Measurements from ENCODE around the gene SNAPC2. TPM values are rescaled to one million over a fixed set of nuclear protein-coding genes. Genes with fewer than 3 reads are reported as not detected.

The SNAPC2 gene
- total and polyA plus RNA-seq, 12 donors, result 5.7 to 26.1 (median 9.5) TPM

DNA sequence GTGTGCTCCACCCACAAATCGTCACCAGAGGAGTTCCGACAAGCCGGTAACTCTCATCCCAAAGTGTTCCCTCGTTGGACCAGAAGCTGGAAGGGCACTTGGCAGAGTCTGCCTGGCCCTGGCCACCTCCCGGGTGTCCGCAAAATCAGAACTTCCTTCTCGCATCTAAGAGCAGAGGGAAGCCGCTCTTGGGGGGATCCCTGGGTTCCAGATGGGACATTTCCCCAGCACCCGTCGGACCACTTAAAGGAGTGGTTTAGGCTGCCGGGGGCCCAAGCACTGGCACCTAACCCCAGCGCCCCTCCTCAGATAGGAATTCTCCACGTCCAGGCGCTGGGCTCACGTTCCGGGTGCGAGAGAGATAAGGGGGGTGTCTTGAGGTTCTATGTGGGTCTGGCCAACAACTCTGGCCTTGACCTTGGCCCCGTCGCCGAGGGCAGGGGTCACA is 17.3 kb upstream of the SNAPC2 start:
- Histone ChIP-seq H3K36me3 (peaks cover 0 to 20% (median 0%) of the 10 kb centered on the region in 9 donors), H3K27me3 (peaks cover 0 to 5% (median 0%) of the 10 kb centered on the region in 7 donors), H3K9me3 (no peaks in the 10 kb centered on the region), H3K4me1 (peaks cover 14 to 47% (median 32%) of the 10 kb centered on the region in 9 donors), H3K27ac (peak overlapping the region in 9 of 10 donors; percentile 72 to 92 (median 78)), H3K4me3 (peak overlapping the region; percentile 27 to 96 (median 72))
- 11 to 20% methylated on average over 20 of the region's 20 CpGs for WGBS, 2 donors
- ATAC-seq (no peak), DNase-seq (no peak)
- TF ChIP-seq, protein P1, sequence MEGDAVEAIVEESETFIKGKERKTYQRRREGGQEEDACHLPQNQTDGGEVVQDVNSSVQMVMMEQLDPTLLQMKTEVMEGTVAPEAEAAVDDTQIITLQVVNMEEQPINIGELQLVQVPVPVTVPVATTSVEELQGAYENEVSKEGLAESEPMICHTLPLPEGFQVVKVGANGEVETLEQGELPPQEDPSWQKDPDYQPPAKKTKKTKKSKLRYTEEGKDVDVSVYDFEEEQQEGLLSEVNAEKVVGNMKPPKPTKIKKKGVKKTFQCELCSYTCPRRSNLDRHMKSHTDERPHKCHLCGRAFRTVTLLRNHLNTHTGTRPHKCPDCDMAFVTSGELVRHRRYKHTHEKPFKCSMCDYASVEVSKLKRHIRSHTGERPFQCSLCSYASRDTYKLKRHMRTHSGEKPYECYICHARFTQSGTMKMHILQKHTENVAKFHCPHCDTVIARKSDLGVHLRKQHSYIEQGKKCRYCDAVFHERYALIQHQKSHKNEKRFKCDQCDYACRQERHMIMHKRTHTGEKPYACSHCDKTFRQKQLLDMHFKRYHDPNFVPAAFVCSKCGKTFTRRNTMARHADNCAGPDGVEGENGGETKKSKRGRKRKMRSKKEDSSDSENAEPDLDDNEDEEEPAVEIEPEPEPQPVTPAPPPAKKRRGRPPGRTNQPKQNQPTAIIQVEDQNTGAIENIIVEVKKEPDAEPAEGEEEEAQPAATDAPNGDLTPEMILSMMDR (IDR thresholded peaks at IDR 0.05), result peak in 1 of 9 donors; percentile 3
- intact Hi-C loops (cut with DNase I), result loop anchor here in 2 of 10 donors (1.0 to 5.0 kb wide), 2 partner anchors 17 to 51 kb away; partner anchors contain the start of gene SNAPC2 (in 1 of the 2)

- H3K4me1 ChIP-seq, result peaks cover 14 to 54% (median 38%) of the 10 kb centered on the region in 9 donors
- H3K4me3 ChIP-seq, result peak within 1 kb of the TSS; percentile 78 to 98 (median 88)
- ATAC-seq, result peak; percentile 86 to 96 (median 92)
- H3K36me3 ChIP-seq, result peaks cover 0 to 20% (median 0%) of the 10 kb centered on the region in 9 donors
- H3K9me3 ChIP-seq, result no peaks in the 10 kb centered on the region
- peaks cover 0 to 5% (median 0%) of the 10 kb centered on the region in 7 donors for H3K27me3 ChIP-seq
- WGBS, 2 donors, result 0% methylated on average over 79 to 89 of the region's 89 CpGs
- intact Hi-C loops (cut with DNase I), result loop anchor here in 2 of 10 donors (1.0 to 5.0 kb wide), 2 partner anchors 17 to 51 kb away; partner anchors contain the start of gene SNAPC2 (in 1 of the 2)
- TF ChIP-seq, protein P1 (IDR thresholded peaks at IDR 0.05), result peak in 8 of 9 donors; percentile 38 to 86 (median 64)
- DNase-seq, result peak; percentile 100
- H3K27ac ChIP-seq, result peak within 1 kb of the TSS; percentile 72 to 93 (median 85)
Measured at GRCh38 chr19:7903244-7904073, 16.7 kb upstream of the SNAPC2 start, which contains the start of gene MAP2K7. MAP2K7 (plus strand) TSS chr19:7903877; CDS start chr19:7903945, 68 bp downstream.

DNA sequence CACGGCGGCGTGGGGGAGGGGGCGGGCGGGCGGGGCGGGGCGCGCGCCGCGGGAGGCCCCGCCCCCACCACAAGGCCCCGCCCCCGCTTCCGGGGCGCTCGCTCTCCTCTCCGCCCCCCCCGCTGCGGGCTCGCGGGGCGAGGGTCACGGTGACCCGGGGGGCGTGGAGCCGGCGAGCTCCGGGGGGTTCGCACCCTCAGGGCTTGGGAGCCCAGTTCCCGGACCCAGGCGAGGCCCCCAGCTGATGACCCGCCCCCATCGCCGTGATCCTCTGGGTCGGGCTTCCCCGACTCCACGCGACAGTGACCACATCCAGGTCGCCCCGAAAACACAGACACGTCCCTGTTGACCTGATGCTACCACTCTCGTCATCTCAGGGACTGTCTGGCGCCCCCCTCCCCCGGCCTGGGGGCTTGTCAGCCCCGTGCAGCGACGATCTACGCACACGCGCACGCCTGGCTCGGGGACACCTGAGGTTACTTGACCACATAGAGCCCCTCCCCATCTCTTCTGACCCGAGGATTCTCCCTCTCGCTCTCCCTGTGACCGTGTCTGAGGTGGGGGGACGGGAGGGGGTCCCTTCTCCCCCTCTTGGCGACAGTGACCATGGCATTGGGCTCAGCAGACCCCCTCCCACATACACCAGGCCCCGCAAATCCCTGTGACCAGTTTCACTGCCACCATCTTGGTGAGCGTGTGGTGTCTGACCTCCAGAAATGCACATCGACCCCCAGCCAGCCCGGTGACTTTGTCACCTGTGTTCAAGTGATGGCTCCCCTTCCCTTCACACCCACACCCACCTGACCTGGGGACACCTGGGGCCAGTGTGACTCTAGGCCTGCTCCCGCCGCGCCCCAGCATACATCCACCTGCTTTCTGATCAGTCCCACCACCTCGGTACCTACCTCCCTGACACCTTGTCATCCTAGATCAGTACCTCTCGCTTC is 15.8 kb upstream of the SNAPC2 start:
- H3K36me3 ChIP-seq, result peaks cover 0 to 25% (median 0%) of the 10 kb centered on the region in 9 donors
- TF ChIP-seq, protein P1 (IDR thresholded peaks at IDR 0.05), result no peak
- peaks cover 14 to 62% (median 41%) of the 10 kb centered on the region in 9 donors for H3K4me1 ChIP-seq
- H3K27me3 ChIP-seq, result peaks cover 0 to 5% (median 0%) of the 10 kb centered on the region in 7 donors
- DNase-seq, result no peak
- H3K4me3 ChIP-seq, result peak overlapping the region; percentile 78 to 98 (median 88)
- intact Hi-C loops (cut with DNase I), result loop anchor here in 1 of 10 donors (5.0 kb wide), 1 partner anchor 52 kb away; no protein-coding TSS in a partner anchor
- no peaks in the 10 kb centered on the region for H3K9me3 ChIP-seq
- ATAC-seq, result peak; percentile 11 to 57 (median 28)
- WGBS, 2 donors, result 11 to 14% methylated on average over 46 to 65 of the region's 68 CpGs
- peak overlapping the region; percentile 72 to 93 (median 85) for H3K27ac ChIP-seq

All from heart right ventricle (tissue), 16 donors.